LNCaP clone FGC (cell line): Measurements from ENCODE around the gene NUBPL.

Experiments used
- DNase-seq: peaks from one replicate; pipeline ENCODE4 v3.0.0-alpha.2; 2011; ENCODE audit warnings: low read depth
- H3K4me3 ChIP-seq: 2 replicates; pipeline ENCODE4 v1.5.1; 2011; ENCODE audit warnings: mild to moderate bottlenecking, low read depth, low read length, control low read depth
- CTCF ChIP-seq: IDR thresholded peaks from 2 replicates; pipeline ENCODE4 v1.5.1; 2012; ENCODE audit warnings: mild to moderate bottlenecking; ENCODE audit not compliant: control insufficient read depth, insufficient read depth; ENCODE audit errors: extremely low read depth

NUBPL gene

GRCh38 chr14:31766315-31766892 lies 205.2 kb downstream of the NUBPL start:
- no peak for TF ChIP-seq CTCF
- H3K4me3 ChIP-seq = no peak overlapping the region
- no peak for DNase-seq

- H3K4me3 ChIP-seq = no peak overlapping the region
- TF ChIP-seq CTCF = no peak
- DNase-seq = no peak
These were observed 207.2 kb downstream of the NUBPL start for GRCh38 chr14:31768355-31768754.

- no peak for DNase-seq
- no peak overlapping the region for H3K4me3 ChIP-seq
- no peak for TF ChIP-seq CTCF
These were observed 209.1 kb downstream of the NUBPL start for GRCh38 chr14:31770271-31770670.

GRCh38 chr14:31774567-31774966 lies 213.4 kb downstream of the NUBPL start:
- no peak for TF ChIP-seq CTCF
- no peak for DNase-seq
- H3K4me3 ChIP-seq = no peak overlapping the region

DNA sequence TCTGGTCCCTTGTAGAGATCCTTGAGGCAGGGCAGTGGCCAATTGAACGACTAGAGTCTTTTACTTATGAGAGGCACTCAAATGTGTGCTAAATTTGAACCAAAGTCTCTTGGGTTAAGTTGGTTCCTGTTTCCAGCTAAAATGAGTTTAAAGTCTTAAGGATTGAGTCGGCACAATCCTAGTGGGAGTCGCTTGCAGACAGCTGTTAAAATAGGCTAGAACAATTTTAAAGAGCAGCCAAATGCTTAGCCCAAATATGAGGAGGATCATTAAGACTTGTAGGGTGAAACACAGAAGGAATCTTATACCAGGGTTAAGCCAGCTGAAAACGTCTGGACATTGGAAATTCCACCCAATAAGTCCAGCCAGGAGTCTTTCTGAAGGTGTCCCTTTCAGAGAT lies 216.1 kb downstream of the NUBPL start:
- no peak for DNase-seq
- no peak for TF ChIP-seq CTCF
- no peak overlapping the region for H3K4me3 ChIP-seq

DNA sequence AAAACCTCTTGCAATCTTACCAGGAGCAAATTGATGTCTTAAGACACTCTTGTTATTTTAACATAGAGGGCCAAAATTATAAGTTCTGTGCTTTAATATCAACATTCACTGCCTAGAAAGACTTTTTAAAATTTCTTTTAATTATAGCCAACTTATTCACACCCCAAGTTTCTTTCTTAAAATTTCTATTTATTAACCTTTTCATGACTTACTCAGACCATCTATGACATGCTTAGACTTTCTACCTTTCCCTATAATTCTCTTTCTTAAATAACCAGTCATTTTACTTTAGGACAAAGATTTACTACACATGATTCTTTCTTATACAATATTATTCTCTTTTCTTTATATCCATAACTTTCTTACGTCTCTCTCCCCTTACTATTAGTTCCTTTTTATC lies 220.4 kb downstream of the NUBPL start:
- H3K4me3 ChIP-seq = no peak overlapping the region
- no peak for DNase-seq
- TF ChIP-seq CTCF = no peak

- no peak for TF ChIP-seq CTCF
- H3K4me3 ChIP-seq = no peak overlapping the region
- no peak for DNase-seq
These were observed 224.4 kb downstream of the NUBPL start for GRCh38 chr14:31785574-31785973.
